Measurements from ENCODE around the gene CERS6.

DNA sequence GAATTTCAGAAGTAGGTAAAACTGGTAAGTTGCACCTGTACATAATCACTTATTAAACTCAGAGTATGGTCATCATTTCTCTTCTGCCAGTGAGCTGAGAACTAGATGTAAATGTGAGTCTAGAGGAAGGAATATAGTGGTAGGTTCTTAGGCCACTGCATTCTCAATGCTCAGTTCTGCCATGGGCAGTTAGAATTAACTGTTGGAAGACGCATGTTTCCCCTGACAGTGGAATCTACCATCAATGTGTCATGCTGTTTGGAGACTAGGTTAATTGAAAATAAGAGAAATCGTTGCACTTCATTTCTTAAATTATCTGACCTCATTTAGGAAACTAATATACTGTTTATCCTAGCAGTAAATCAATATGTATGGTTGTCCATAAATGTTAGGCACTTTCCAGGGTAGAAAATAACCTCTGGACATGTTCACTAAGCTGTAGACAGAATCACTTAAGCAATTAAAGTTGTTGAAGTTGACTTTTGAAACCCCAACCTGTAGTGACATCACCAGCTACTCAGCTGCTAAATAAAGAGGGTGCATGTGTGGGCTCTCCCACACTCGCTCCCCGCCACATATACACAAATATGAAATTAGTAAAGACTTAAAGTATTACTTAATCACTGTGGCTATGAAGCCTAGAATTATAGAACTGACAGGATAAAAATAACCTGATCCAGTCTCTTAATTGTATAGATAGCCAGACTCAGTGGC lies 254.8 kb downstream of the CERS6 start:
- TF ChIP-seq POLR2AphosphoS5 (IDR thresholded peaks at IDR 0.05; ENCODE audit: low read length), result no peak
- no peak for TF ChIP-seq MLLT1 (IDR thresholded peaks at IDR 0.05)
- TF ChIP-seq, protein P1, sequence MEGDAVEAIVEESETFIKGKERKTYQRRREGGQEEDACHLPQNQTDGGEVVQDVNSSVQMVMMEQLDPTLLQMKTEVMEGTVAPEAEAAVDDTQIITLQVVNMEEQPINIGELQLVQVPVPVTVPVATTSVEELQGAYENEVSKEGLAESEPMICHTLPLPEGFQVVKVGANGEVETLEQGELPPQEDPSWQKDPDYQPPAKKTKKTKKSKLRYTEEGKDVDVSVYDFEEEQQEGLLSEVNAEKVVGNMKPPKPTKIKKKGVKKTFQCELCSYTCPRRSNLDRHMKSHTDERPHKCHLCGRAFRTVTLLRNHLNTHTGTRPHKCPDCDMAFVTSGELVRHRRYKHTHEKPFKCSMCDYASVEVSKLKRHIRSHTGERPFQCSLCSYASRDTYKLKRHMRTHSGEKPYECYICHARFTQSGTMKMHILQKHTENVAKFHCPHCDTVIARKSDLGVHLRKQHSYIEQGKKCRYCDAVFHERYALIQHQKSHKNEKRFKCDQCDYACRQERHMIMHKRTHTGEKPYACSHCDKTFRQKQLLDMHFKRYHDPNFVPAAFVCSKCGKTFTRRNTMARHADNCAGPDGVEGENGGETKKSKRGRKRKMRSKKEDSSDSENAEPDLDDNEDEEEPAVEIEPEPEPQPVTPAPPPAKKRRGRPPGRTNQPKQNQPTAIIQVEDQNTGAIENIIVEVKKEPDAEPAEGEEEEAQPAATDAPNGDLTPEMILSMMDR (IDR thresholded peaks at IDR 0.05 in 2 of 3, conservative IDR thresholded peaks at IDR 0.05 in 1 of 3; ENCODE audit: control insufficient read depth in 2 of 3, extremely low read depth in 1 of 3, insufficient read depth in 1 of 3, low read depth in 3 of 3, low read length in 3 of 3), result no peak
- TF ChIP-seq YY1 (IDR thresholded peaks at IDR 0.05; ENCODE audit: low read depth, low read length), result no peak
- no peak for TF ChIP-seq HDAC2 (IDR thresholded peaks at IDR 0.05)
- TF ChIP-seq TARDBP (IDR thresholded peaks at IDR 0.05; ENCODE audit: borderline replicate concordance), result no peak
- no peak for TF ChIP-seq POLR2A (IDR thresholded peaks at IDR 0.05; ENCODE audit: low read depth, low read length)
- TF ChIP-seq, protein P2, sequence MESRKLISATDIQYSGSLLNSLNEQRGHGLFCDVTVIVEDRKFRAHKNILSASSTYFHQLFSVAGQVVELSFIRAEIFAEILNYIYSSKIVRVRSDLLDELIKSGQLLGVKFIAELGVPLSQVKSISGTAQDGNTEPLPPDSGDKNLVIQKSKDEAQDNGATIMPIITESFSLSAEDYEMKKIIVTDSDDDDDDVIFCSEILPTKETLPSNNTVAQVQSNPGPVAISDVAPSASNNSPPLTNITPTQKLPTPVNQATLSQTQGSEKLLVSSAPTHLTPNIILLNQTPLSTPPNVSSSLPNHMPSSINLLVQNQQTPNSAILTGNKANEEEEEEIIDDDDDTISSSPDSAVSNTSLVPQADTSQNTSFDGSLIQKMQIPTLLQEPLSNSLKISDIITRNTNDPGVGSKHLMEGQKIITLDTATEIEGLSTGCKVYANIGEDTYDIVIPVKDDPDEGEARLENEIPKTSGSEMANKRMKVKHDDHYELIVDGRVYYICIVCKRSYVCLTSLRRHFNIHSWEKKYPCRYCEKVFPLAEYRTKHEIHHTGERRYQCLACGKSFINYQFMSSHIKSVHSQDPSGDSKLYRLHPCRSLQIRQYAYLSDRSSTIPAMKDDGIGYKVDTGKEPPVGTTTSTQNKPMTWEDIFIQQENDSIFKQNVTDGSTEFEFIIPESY (IDR thresholded peaks at IDR 0.05), result no peak
- TF ChIP-seq EZH2 (IDR thresholded peaks at IDR 0.05; ENCODE audit: borderline replicate concordance, control insufficient read depth, low read depth, low read length), result no peak
- no peak for TF ChIP-seq SIN3A (IDR thresholded peaks at IDR 0.05; ENCODE audit: low read depth, low read length)

Data from GM12878 (cell line).